CD4-positive, alpha-beta memory T cell (primary cell): ENCODE results near the gene CNOT6L. TPM values are rescaled to one million over a fixed set of nuclear protein-coding genes. Genes with fewer than 3 reads are reported as not detected.

Experiments used
- CTCF ChIA-PET: fragments of 350-600 bp; sonication (Branson Sonifier 250); formaldehyde crosslinking; loops from one replicate; lab custom pipeline; 2021; ENCODE audit warnings: inconsistent platforms; ENCODE audit not compliant: partially characterized antibody; lab: Charles Lee
- POLR2A ChIA-PET: fragments of 350-600 bp; sonication (Branson Sonifier 250); formaldehyde crosslinking; loops from one replicate; lab custom pipeline; 2021; ENCODE audit not compliant: partially characterized antibody; lab: Charles Lee
- DNase-seq, 5 donors: peaks; one replicate each; pipeline versions ENCODE4 v3.0.0 to v3.0.0-alpha.2; 2020 to 2022; ENCODE audit warnings: mixed read lengths in 1 of 5
- H3K27ac ChIP-seq: one replicate; pipeline ENCODE4 v1.7.0; 2013; ENCODE audit warnings: low read depth, low read length
- H3K27me3 ChIP-seq: 2 replicates; pipeline ENCODE4 v1.7.0; 2013; ENCODE audit warnings: mild to moderate bottlenecking, low read length, moderate library complexity; ENCODE audit not compliant: insufficient read depth
- H3K36me3 ChIP-seq: 2 replicates; pipeline ENCODE4 v1.7.0; 2013; ENCODE audit warnings: mild to moderate bottlenecking, low read length, moderate library complexity; ENCODE audit not compliant: insufficient read depth
- H3K4me1 ChIP-seq: 2 replicates; pipeline ENCODE4 v1.7.0; 2013; ENCODE audit warnings: mild to moderate bottlenecking, low read length, moderate library complexity; ENCODE audit not compliant: insufficient read depth
- H3K4me3 ChIP-seq, 2 donors: one replicate each; pipeline ENCODE4 v1.7.0; 2013; ENCODE audit warnings: low read length in 2 of 2, mild to moderate bottlenecking in 1 of 2
- H3K9me3 ChIP-seq, 2 donors: one replicate each; pipeline ENCODE4 v1.7.0; 2013; ENCODE audit warnings: low read length in 2 of 2, control low read depth in 1 of 2; ENCODE audit not compliant: control insufficient read depth in 1 of 2
- H3K27ac Mint-ChIP-seq, 7 donors: one replicate each; pipeline ENCODE4 v1.8.0; 2020 to 2021; ENCODE audit warnings: mixed read lengths in 7 of 7, mild to moderate bottlenecking in 6 of 7, inconsistent platforms in 3 of 7, moderate library complexity in 3 of 7
- H3K27me3 Mint-ChIP-seq, 2 donors: one replicate each; pipeline ENCODE4 v1.8.0; 2020 to 2021; ENCODE audit warnings: mixed read lengths in 2 of 2
- H3K36me3 Mint-ChIP-seq, 2 donors: one replicate each; pipeline ENCODE4 v1.8.0; 2020 to 2021; ENCODE audit warnings: mixed read lengths in 2 of 2, inconsistent platforms in 1 of 2, mild to moderate bottlenecking in 1 of 2
- H3K4me1 Mint-ChIP-seq, 4 donors: one replicate each; pipeline ENCODE4 v1.8.0; 2020 to 2021; ENCODE audit warnings: mixed read lengths in 4 of 4, mild to moderate bottlenecking in 1 of 4
- H3K4me3 Mint-ChIP-seq, 8 donors: one replicate each; pipeline ENCODE4 v1.8.0; 2020 to 2021; ENCODE audit warnings: mixed read lengths in 8 of 8, mild to moderate bottlenecking in 7 of 8, moderate library complexity in 6 of 8, inconsistent platforms in 3 of 8
- H3K9me3 Mint-ChIP-seq, 8 donors: one replicate each; pipeline ENCODE4 v1.8.0; 2020 to 2021; ENCODE audit warnings: mixed read lengths in 8 of 8, mild to moderate bottlenecking in 5 of 8, inconsistent platforms in 3 of 8, moderate library complexity in 1 of 8
- intact Hi-C: fragments of 100-400 bp; cut with micrococcal nuclease; formaldehyde crosslinking; loops from one replicate; pipeline ENCODE4 v1.15.1; 2023
- polyA plus RNA-seq, 2 donors: library from polyadenylated mRNA; unstranded; fragments of 300-500 nt; fragmentation: Illumina TruSeq; gene quantifications; one replicate each; pipeline ENCODE4 v1.2.3, GENCODE V29; 2021
- total RNA-seq, 2 experiments: library from RNA; stranded (reverse); gene quantifications; one replicate each; pipeline ENCODE4 v1.2.3, GENCODE V29; 2021

Gene CNOT6L
- total and polyA plus RNA-seq, 4 experiments from 2014 or later, result 34.3 to 225 (median 126) TPM

- Histone ChIP-seq H3K27me3 (no peaks in the 10 kb centered on the region), H3K27ac (no peak overlapping the region), H3K4me3 (no peak overlapping the region), H3K36me3 (no peaks in the 10 kb centered on the region), H3K4me1 (no peaks in the 10 kb centered on the region), H3K9me3 (no peaks in the 10 kb centered on the region)
- peaks cover 0 to 2% (median 0%) of the 10 kb centered on the region in 4 donors for H3K4me1 Mint-ChIP-seq
- no peaks in the 10 kb centered on the region for H3K9me3 Mint-ChIP-seq
- H3K4me3 Mint-ChIP-seq, result peak overlapping the region in 1 of 8 donors; percentile 14
- H3K27ac Mint-ChIP-seq, result no peak overlapping the region
- DNase-seq, result no peak
- intact Hi-C loops, result no loop called here
- H3K27me3 Mint-ChIP-seq, result peaks cover 0 to 1% of the 10 kb centered on the region in 2 donors
- no peaks in the 10 kb centered on the region for H3K36me3 Mint-ChIP-seq
- ChIA-PET CTCF (no interaction called here), POLR2A (interaction anchor here (1.0 kb wide), 1 partner anchor 159 kb away, joined by 3 read pairs; the partner anchor contains the start of gene MRPL1)
Measured at GRCh38 chr4:77703666-77704065, 115.5 kb downstream of the CNOT6L start.

GRCh38 chr4:77701121-77701520 lies 118.0 kb downstream of the CNOT6L start:
- H3K36me3 Mint-ChIP-seq, result no peaks in the 10 kb centered on the region

GRCh38 chr4:77699731-77700210 lies 119.4 kb downstream of the CNOT6L start:
- peaks cover 1% of the 10 kb centered on the region in 2 donors for H3K27me3 Mint-ChIP-seq
- no peaks in the 10 kb centered on the region for H3K9me3 ChIP-seq
- ChIA-PET POLR2A (no interaction called here), CTCF (no interaction called here)
- no peaks in the 10 kb centered on the region for H3K27me3 ChIP-seq
- no peak overlapping the region for H3K27ac Mint-ChIP-seq
- H3K36me3 ChIP-seq, result no peaks in the 10 kb centered on the region
- no peak overlapping the region for H3K4me3 Mint-ChIP-seq
- intact Hi-C loops, result no loop called here
- H3K9me3 Mint-ChIP-seq, result no peaks in the 10 kb centered on the region
- H3K4me3 ChIP-seq, result no peak overlapping the region
- H3K4me1 ChIP-seq, result no peaks in the 10 kb centered on the region
- H3K4me1 Mint-ChIP-seq, result no peaks in the 10 kb centered on the region
- H3K27ac ChIP-seq, result no peak overlapping the region
- H3K36me3 Mint-ChIP-seq, result no peaks in the 10 kb centered on the region
- DNase-seq, result no peak

More at GRCh38 chr4:77701121-77701520, 118.0 kb downstream of the CNOT6L start:
- no peaks in the 10 kb centered on the region for H3K27me3 ChIP-seq
- DNase-seq, result no peak
- H3K27ac ChIP-seq, result no peak overlapping the region
- H3K36me3 ChIP-seq, result no peaks in the 10 kb centered on the region
- H3K4me1 Mint-ChIP-seq, result no peaks in the 10 kb centered on the region
- CTCF ChIA-PET, result no interaction called here
- H3K9me3 ChIP-seq, result no peaks in the 10 kb centered on the region
- no peaks in the 10 kb centered on the region for H3K4me1 ChIP-seq
- H3K4me3 Mint-ChIP-seq, result no peak overlapping the region
- no peak overlapping the region for H3K27ac Mint-ChIP-seq
- POLR2A ChIA-PET, result no interaction called here
- no peak overlapping the region for H3K4me3 ChIP-seq
- intact Hi-C loops, result no loop called here
- no peaks in the 10 kb centered on the region for H3K9me3 Mint-ChIP-seq
- peaks cover 0 to 1% of the 10 kb centered on the region in 2 donors for H3K27me3 Mint-ChIP-seq

GRCh38 chr4:77697860-77698590 lies 121.1 kb downstream of the CNOT6L start:
- Mint-ChIP-seq H3K27me3 (peaks cover 1% of the 10 kb centered on the region in 2 donors), H3K36me3 (no peaks in the 10 kb centered on the region), H3K4me1 (no peaks in the 10 kb centered on the region), H3K9me3 (peaks cover 0 to 1% (median 0%) of the 10 kb centered on the region in 8 donors), H3K27ac (no peak overlapping the region), H3K4me3 (no peak overlapping the region)
- H3K27me3 ChIP-seq, result no peaks in the 10 kb centered on the region
- H3K27ac ChIP-seq, result no peak overlapping the region
- DNase-seq, result no peak
- CTCF ChIA-PET, result no interaction called here
- no peaks in the 10 kb centered on the region for H3K4me1 ChIP-seq
- POLR2A ChIA-PET, result no interaction called here
- no peaks in the 10 kb centered on the region for H3K36me3 ChIP-seq
- H3K9me3 ChIP-seq, result no peaks in the 10 kb centered on the region
- no peak overlapping the region for H3K4me3 ChIP-seq
- intact Hi-C loops, result no loop called here

GRCh38 chr4:77695774-77696173 lies 123.4 kb downstream of the CNOT6L start:
- Mint-ChIP-seq H3K4me1 (no peaks in the 10 kb centered on the region), H3K36me3 (peaks cover 0 to 3% of the 10 kb centered on the region in 2 donors), H3K27ac (no peak overlapping the region), H3K4me3 (no peak overlapping the region), H3K27me3 (peaks cover 1% of the 10 kb centered on the region in 2 donors), H3K9me3 (peaks cover 0 to 1% (median 0%) of the 10 kb centered on the region in 8 donors)
- intact Hi-C loops, result no loop called here
- H3K27ac ChIP-seq, result no peak overlapping the region
- DNase-seq, result no peak
- ChIA-PET CTCF (no interaction called here), POLR2A (no interaction called here)
- H3K36me3 ChIP-seq, result no peaks in the 10 kb centered on the region
- H3K9me3 ChIP-seq, result no peaks in the 10 kb centered on the region
- no peaks in the 10 kb centered on the region for H3K27me3 ChIP-seq
- no peak overlapping the region for H3K4me3 ChIP-seq
- H3K4me1 ChIP-seq, result no peaks in the 10 kb centered on the region

GRCh38 chr4:77692847-77693432 lies 126.2 kb downstream of the CNOT6L start:
- Histone ChIP-seq H3K27me3 (no peaks in the 10 kb centered on the region), H3K4me1 (no peaks in the 10 kb centered on the region), H3K4me3 (no peak overlapping the region), H3K36me3 (no peaks in the 10 kb centered on the region), H3K27ac (no peak overlapping the region), H3K9me3 (no peaks in the 10 kb centered on the region)
- CTCF ChIA-PET, result no interaction called here
- no peak overlapping the region for H3K27ac Mint-ChIP-seq
- intact Hi-C loops, result no loop called here
- H3K36me3 Mint-ChIP-seq, result peaks cover 0 to 3% of the 10 kb centered on the region in 2 donors
- H3K4me1 Mint-ChIP-seq, result no peaks in the 10 kb centered on the region
- peaks cover 1 to 2% of the 10 kb centered on the region in 2 donors for H3K27me3 Mint-ChIP-seq
- no peak for DNase-seq
- POLR2A ChIA-PET, result no interaction called here
- H3K9me3 Mint-ChIP-seq, result peaks cover 0 to 2% (median 0%) of the 10 kb centered on the region in 8 donors
- H3K4me3 Mint-ChIP-seq, result no peak overlapping the region

DNA sequence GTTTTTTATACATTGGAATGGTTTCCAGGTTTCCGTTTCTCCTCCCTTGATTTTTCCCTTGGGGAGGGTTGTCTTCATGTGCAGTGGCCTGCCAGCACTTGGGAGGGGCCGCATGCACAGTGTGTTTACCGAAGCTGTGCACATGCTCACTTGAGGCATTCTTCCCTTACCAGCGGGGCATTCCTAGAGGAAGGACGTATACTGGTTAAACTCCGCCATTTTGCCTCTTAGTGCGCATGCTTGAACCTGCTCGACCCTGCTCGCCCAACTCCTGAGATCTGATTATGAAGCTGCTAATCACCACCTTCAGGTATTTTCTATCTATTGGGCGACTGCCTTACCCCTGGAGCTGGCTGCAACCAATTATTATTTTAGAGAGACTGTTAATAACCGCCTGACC lies 137.4 kb downstream of the CNOT6L start:
- H3K27me3 Mint-ChIP-seq, result peaks cover 3 to 5% of the 10 kb centered on the region in 2 donors
- intact Hi-C loops, result no loop called here
- no peaks in the 10 kb centered on the region for H3K9me3 Mint-ChIP-seq
- DNase-seq, result no peak
- H3K9me3 ChIP-seq, result no peaks in the 10 kb centered on the region
- no peaks in the 10 kb centered on the region for H3K4me1 ChIP-seq
- H3K27ac ChIP-seq, result no peak overlapping the region
- H3K27ac Mint-ChIP-seq, result no peak overlapping the region
- H3K4me3 ChIP-seq, result no peak overlapping the region
- H3K4me1 Mint-ChIP-seq, result no peaks in the 10 kb centered on the region
- no peaks in the 10 kb centered on the region for H3K36me3 ChIP-seq
- no peaks in the 10 kb centered on the region for H3K27me3 ChIP-seq
- H3K4me3 Mint-ChIP-seq, result no peak overlapping the region
- H3K36me3 Mint-ChIP-seq, result no peaks in the 10 kb centered on the region
- ChIA-PET POLR2A (no interaction called here), CTCF (no interaction called here)
